OCI-LY1 (cell line): Measurements from ENCODE around the gene PRMT9.

Source experiments
- H2AFZ ChIP-seq: fragments of 200-600 bp; sonication (generic), shearing (Covaris generic); 2 replicates; pipeline ENCODE4 v1.6.0; 2014; ENCODE audit warnings: antibody characterized with exemption, mild to moderate bottlenecking, low read length
- H3F3A ChIP-seq: fragments of 200-600 bp; sonication (generic), shearing (Covaris generic); 2 replicates; pipeline ENCODE4 v1.6.0; 2014; ENCODE audit warnings: mild to moderate bottlenecking, antibody characterized with exemption, low read length, moderate library complexity; ENCODE audit not compliant: insufficient read depth
- H3K27ac ChIP-seq: fragments of 200-600 bp; sonication (generic); 2 replicates; pipeline ENCODE4 v1.5.1; 2014; ENCODE audit warnings: low read length, mixed run types, mild to moderate bottlenecking, low read depth; ENCODE audit not compliant: poor library complexity, severe bottlenecking
- H3K27me3 ChIP-seq: fragments of 200-600 bp; sonication (generic); 2 replicates; pipeline ENCODE4 v1.6.0; 2014; ENCODE audit warnings: antibody characterized with exemption, mild to moderate bottlenecking, low read length, moderate library complexity; ENCODE audit not compliant: insufficient read depth
- H3K36me3 ChIP-seq: fragments of 200-600 bp; sonication (generic); 2 replicates; pipeline ENCODE4 v1.6.1; 2014; ENCODE audit warnings: mild to moderate bottlenecking, antibody characterized with exemption, low read length, moderate library complexity, mixed read lengths; ENCODE audit not compliant: insufficient read depth
- H3K4me1 ChIP-seq: fragments of 200-600 bp; sonication (generic); 2 replicates; pipeline ENCODE4 v1.5.1; 2014; ENCODE audit warnings: mild to moderate bottlenecking, low read length, moderate library complexity; ENCODE audit not compliant: insufficient read depth, severe bottlenecking
- H3K4me2 ChIP-seq: fragments of 200-600 bp; sonication (generic), shearing (Covaris generic); 2 replicates; pipeline ENCODE4 v1.6.1; 2014; ENCODE audit warnings: low read length
- H3K4me3 ChIP-seq: fragments of 200-600 bp; sonication (generic); 2 replicates; pipeline ENCODE4 v1.5.1; 2014; ENCODE audit warnings: low read length, low read depth, mild to moderate bottlenecking, mixed read lengths; ENCODE audit not compliant: poor library complexity, severe bottlenecking
- H3K79me2 ChIP-seq: fragments of 200-600 bp; shearing (Covaris generic); 2 replicates; pipeline ENCODE4 v1.6.1; 2016; ENCODE audit warnings: mixed run types, low read length, mixed read lengths; ENCODE audit not compliant: insufficient read depth
- H3K9ac ChIP-seq: fragments of 200-600 bp; sonication (generic), shearing (Covaris generic); 2 replicates; pipeline ENCODE4 v1.6.1; 2014; ENCODE audit warnings: mild to moderate bottlenecking, low read length, mixed read lengths
- H3K9me2 ChIP-seq: fragments of 200-600 bp; sonication (generic), shearing (Covaris generic); 2 replicates; pipeline ENCODE4 v1.6.1; 2014; ENCODE audit warnings: low read depth, mild to moderate bottlenecking, low read length, mixed read lengths
- H3K9me3 ChIP-seq: fragments of 200-600 bp; shearing (Covaris generic); 2 replicates; pipeline ENCODE4 v1.6.1; 2014; ENCODE audit warnings: low read length, mixed read lengths
- H4K20me1 ChIP-seq: fragments of 200-600 bp; sonication (generic), shearing (Covaris generic); 2 replicates; pipeline ENCODE4 v1.6.0; 2016; ENCODE audit warnings: mild to moderate bottlenecking, low read length; ENCODE audit not compliant: insufficient read depth
- CTCF ChIP-seq: fragments of 200-600 bp; sonication (generic), shearing (Covaris generic); IDR thresholded peaks from 2 replicates; pipeline ENCODE4 v1.5.1; 2017; ENCODE audit warnings: mild to moderate bottlenecking, antibody characterized with exemption, low read length, moderate library complexity, mixed read lengths
- EZH2 ChIP-seq: fragments of 200-600 bp; sonication (generic), shearing (Covaris generic); IDR thresholded peaks from 2 replicates; pipeline ENCODE4 v1.8.0; 2017; ENCODE audit warnings: borderline replicate concordance, mixed run types, mild to moderate bottlenecking, antibody characterized with exemption, low read length, moderate library complexity, mixed read lengths

The PRMT9 gene

GRCh38 chr4:147617173-147617840 lies 66.7 kb downstream of the PRMT9 start, which contains the start of gene TMEM184C:
TSS of gene TMEM184C (plus strand) at chr4:147617397. CDS start at chr4:147617957, 560 bp downstream.
- peaks cover 20% of the 10 kb centered on the region for H3K79me2 ChIP-seq
- H3K4me2 ChIP-seq = peak within 1 kb of the TSS; percentile 79
- H3K27me3 ChIP-seq = no peaks in the 10 kb centered on the region
- no peaks in the 10 kb centered on the region for H3K9me2 ChIP-seq
- H4K20me1 ChIP-seq = no peaks in the 10 kb centered on the region
- H3K4me3 ChIP-seq = peak within 1 kb of the TSS; percentile 84
- no peaks in the 10 kb centered on the region for H3K9me3 ChIP-seq
- TF ChIP-seq EZH2 (no peak), CTCF (no peak)
- H3K27ac ChIP-seq = peak within 1 kb of the TSS; percentile 64
- H2AFZ ChIP-seq = 0 out of 2 replicates have a peak within 1 kb of the TSS, but pooled peaks have one; percentile 9
- no peaks in the 10 kb centered on the region for H3F3A ChIP-seq
- peak within 1 kb of the TSS; percentile 71 for H3K9ac ChIP-seq
- peaks cover 46% of the 10 kb centered on the region for H3K4me1 ChIP-seq
- H3K36me3 ChIP-seq = peaks cover 13% of the 10 kb centered on the region; the same call in 1 of the 2 replicates

- Histone ChIP-seq H4K20me1 (no peaks in the 10 kb centered on the region), H3K9me2 (no peaks in the 10 kb centered on the region), H3K79me2 (peaks cover 19% of the 10 kb centered on the region), H3K27me3 (no peaks in the 10 kb centered on the region), H2AFZ (0 out of 2 replicates have a peak overlapping the region, but pooled peaks have one; percentile 9), H3K4me2 (peak overlapping the region; percentile 79), H3K9me3 (no peaks in the 10 kb centered on the region), H3K27ac (no peak overlapping the region), H3F3A (no peaks in the 10 kb centered on the region), H3K36me3 (peaks cover 13% of the 10 kb centered on the region; the same call in 1 of the 2 replicates), H3K4me3 (peak overlapping the region; percentile 84), H3K9ac (peak overlapping the region; percentile 25; the same call in 1 of the 2 replicates), H3K4me1 (peaks cover 43% of the 10 kb centered on the region)
- TF ChIP-seq EZH2 (no peak), CTCF (no peak)
Observed at GRCh38 chr4:147616849-147617172, 67.2 kb downstream of the PRMT9 start.

GRCh38 chr4:147610686-147611085 lies 73.3 kb downstream of the PRMT9 start:
- TF ChIP-seq EZH2 = no peak
- no peak for TF ChIP-seq CTCF
- Histone ChIP-seq H3K9me3 (no peaks in the 10 kb centered on the region), H3K4me1 (no peaks in the 10 kb centered on the region), H3K9me2 (no peaks in the 10 kb centered on the region), H4K20me1 (no peaks in the 10 kb centered on the region), H3K27me3 (no peaks in the 10 kb centered on the region), H3K9ac (no peak overlapping the region), H3K79me2 (no peaks in the 10 kb centered on the region), H3K4me2 (no peak overlapping the region), H3F3A (no peaks in the 10 kb centered on the region), H3K4me3 (no peak overlapping the region), H2AFZ (no peak overlapping the region), H3K27ac (no peak overlapping the region), H3K36me3 (no peaks in the 10 kb centered on the region)
